Esophagus squamous epithelium (tissue), 5 donors: ENCODE results near the gene MGST3. TPM values are rescaled to one million over a fixed set of nuclear protein-coding genes. Genes with fewer than 3 reads are reported as not detected.

Experiments used
- DNase-seq: peaks from one replicate; lab custom pipeline; 2025; lab: John Stamatoyannopoulos, UW
- H3K27ac ChIP-seq, 4 donors: fragments of 200-600 bp; sonication (generic); one replicate each; pipeline ENCODE4 v1.5.1; 2016 to 2019; ENCODE audit warnings: mild to moderate bottlenecking in 1 of 4
- H3K27me3 ChIP-seq, 4 donors: fragments of 200-600 bp; sonication (generic); 1 replicate in 3 of 4; 2 replicates in 1 of 4; pipeline versions ENCODE4 v1.5.1 to v1.6.0; 2017 to 2021; ENCODE audit warnings: antibody characterized with exemption in 1 of 4
- H3K36me3 ChIP-seq, 3 donors: fragments of 200-600 bp; sonication (generic); one replicate each; pipeline ENCODE4 v1.5.1; 2016 to 2019
- H3K4me1 ChIP-seq, 3 donors: fragments of 200-600 bp; sonication (generic); one replicate each; pipeline ENCODE4 v1.5.1; 2017 to 2019
- H3K4me3 ChIP-seq, 4 donors: fragments of 200-600 bp; sonication (generic); 1 replicate in 3 of 4; 2 replicates in 1 of 4; pipeline ENCODE4 v1.5.1; 2016 to 2019; ENCODE audit warnings: mild to moderate bottlenecking in 2 of 4, moderate library complexity in 1 of 4
- H3K9me3 ChIP-seq, 3 donors: fragments of 200-600 bp; sonication (generic); one replicate each; pipeline ENCODE4 v1.5.1; 2016 to 2019
- CTCF ChIP-seq, 6 experiments: fragments of 450-650 bp in 4 of 6; fragments of 200-600 bp in 2 of 6; sonication (generic) in 2 of 6; IDR thresholded peaks; one replicate each; pipeline ENCODE4 v1.5.1; 2016 to 2019; ENCODE audit warnings: antibody characterized with exemption in 6 of 6, mild to moderate bottlenecking in 4 of 6, moderate library complexity in 4 of 6
- POLR2A ChIP-seq, 4 donors: fragments of 450-650 bp; IDR thresholded peaks; one replicate each; pipeline ENCODE4 v1.6.1; 2017; ENCODE audit warnings: antibody characterized with exemption in 4 of 4, mild to moderate bottlenecking in 4 of 4, moderate library complexity in 3 of 4
- WGBS, 2 donors: methylation state at CpG; one replicate each; pipeline ENCODE4 v1.1.5; 2018; 5-methylcytosine and 5-hydroxymethylcytosine counted together
- intact Hi-C: fragments of 100-400 bp; cut with DNase I; formaldehyde crosslinking; loops from one replicate; pipeline ENCODE4 v1.15.0; 2022
- total RNA-seq, 4 donors: library from RNA; depleted of rRNA; stranded (reverse); fragments of >200 nt; gene quantifications; one replicate each; pipeline ENCODE4 v1.1.0, GENCODE V29; 2016
- donor health status: DM: yes; HTN: yes; CAD: no.

Gene MGST3
- total RNA-seq, 4 donors from 2014 or later = 64.7 to 103 (median 82.9) TPM

GRCh38 chr1:165659581-165659895 lies 28.5 kb downstream of the MGST3 start:
- Histone ChIP-seq H3K4me1 (peaks cover 0 to 11% (median 0%) of the 10 kb centered on the region in 3 donors), H3K36me3 (peaks cover 5 to 99% (median 22%) of the 10 kb centered on the region in 3 donors), H3K27ac (no peak overlapping the region), H3K27me3 (no peaks in the 10 kb centered on the region), H3K4me3 (no peak overlapping the region), H3K9me3 (no peaks in the 10 kb centered on the region)
- no peak for DNase-seq
- WGBS, 2 donors = 56 to 72% methylated on average over 3 of the region's 3 CpGs
- intact Hi-C loops = no loop called here
- TF ChIP-seq CTCF (IDR thresholded peaks at IDR 0.05) (no peak), POLR2A (IDR thresholded peaks at IDR 0.05) (no peak)

- peaks cover 0 to 11% (median 0%) of the 10 kb centered on the region in 3 donors for H3K4me1 ChIP-seq
- 80 to 88% methylated on average over 2 of the region's 2 CpGs for WGBS, 2 donors
- intact Hi-C loops = no loop called here
- H3K27me3 ChIP-seq = no peaks in the 10 kb centered on the region
- no peak for TF ChIP-seq POLR2A (IDR thresholded peaks at IDR 0.05)
- no peak for TF ChIP-seq CTCF (IDR thresholded peaks at IDR 0.05)
- H3K9me3 ChIP-seq = no peaks in the 10 kb centered on the region
- DNase-seq = no peak
- no peak overlapping the region for H3K4me3 ChIP-seq
- H3K27ac ChIP-seq = no peak overlapping the region
- H3K36me3 ChIP-seq = peaks cover 5 to 99% (median 34%) of the 10 kb centered on the region in 3 donors
Measured at GRCh38 chr1:165661703-165662102, 30.7 kb downstream of the MGST3 start.

- peaks cover 5 to 99% (median 34%) of the 10 kb centered on the region in 3 donors for H3K36me3 ChIP-seq
- no peak for TF ChIP-seq POLR2A (IDR thresholded peaks at IDR 0.05)
- no peak for TF ChIP-seq CTCF (IDR thresholded peaks at IDR 0.05)
- WGBS, 2 donors = 84 to 85% methylated on average over 3 of the region's 3 CpGs
- no peak overlapping the region for H3K4me3 ChIP-seq
- H3K27me3 ChIP-seq = no peaks in the 10 kb centered on the region
- DNase-seq = no peak
- H3K9me3 ChIP-seq = no peaks in the 10 kb centered on the region
- intact Hi-C loops = no loop called here
- no peak overlapping the region for H3K27ac ChIP-seq
- peaks cover 0 to 11% (median 0%) of the 10 kb centered on the region in 3 donors for H3K4me1 ChIP-seq
Measured at GRCh38 chr1:165662186-165662585, 31.2 kb downstream of the MGST3 start.

- Histone ChIP-seq H3K9me3 (no peaks in the 10 kb centered on the region), H3K4me1 (peaks cover 0 to 11% (median 0%) of the 10 kb centered on the region in 3 donors), H3K36me3 (peaks cover 5 to 100% (median 47%) of the 10 kb centered on the region in 3 donors), H3K4me3 (no peak overlapping the region), H3K27me3 (no peaks in the 10 kb centered on the region), H3K27ac (no peak overlapping the region)
- no peak for TF ChIP-seq POLR2A (IDR thresholded peaks at IDR 0.05)
- no peak for TF ChIP-seq CTCF (IDR thresholded peaks at IDR 0.05)
- WGBS, 2 donors = 65 to 76% methylated on average over 5 of the region's 5 CpGs
- DNase-seq = no peak
- intact Hi-C loops = no loop called here
Measured at GRCh38 chr1:165666152-165666825, 35.3 kb downstream of the MGST3 start.

GRCh38 chr1:165668184-165668583 lies 37.1 kb downstream of the MGST3 start:
- no peak overlapping the region for H3K4me3 ChIP-seq
- no peak overlapping the region for H3K27ac ChIP-seq
- H3K4me1 ChIP-seq = peaks cover 0 to 9% (median 0%) of the 10 kb centered on the region in 3 donors
- no peaks in the 10 kb centered on the region for H3K9me3 ChIP-seq
- peaks cover 5 to 99% (median 32%) of the 10 kb centered on the region in 3 donors for H3K36me3 ChIP-seq
- intact Hi-C loops = no loop called here
- WGBS, 2 donors = 93 to 100% methylated on average over 1 to 3 of the region's 3 CpGs
- TF ChIP-seq POLR2A (IDR thresholded peaks at IDR 0.05) (no peak), CTCF (IDR thresholded peaks at IDR 0.05) (no peak)
- H3K27me3 ChIP-seq = no peaks in the 10 kb centered on the region
- no peak for DNase-seq
